Esophagus mucosa (tissue), 1 donor: Measurements from ENCODE around the gene NCOA7. TPM values are rescaled to one million over a fixed set of nuclear protein-coding genes. Genes with fewer than 3 reads are reported as not detected.
"Not testable (repeated sequence)": the region's sequence is repeated elsewhere in the genome, so short reads cannot be mapped to it uniquely, and the experiment has no call there.

Source experiments
- ATAC-seq: fragments of 200-7000 bp; cut with Tn5 transposase; one replicate; pipeline ENCODE4 v1.9.1; 2020
- total RNA-seq: library from RNA; stranded (reverse); gene quantifications from one replicate; pipeline ENCODE4 v1.2.4, GENCODE V29; 2023
- donor health status: DM: yes; HTN: yes; CAD: no.

NCOA7 gene
- total RNA-seq, 1 donor from 2014 or later, result 59.8 TPM

- ATAC-seq, result peak; percentile 65
Observed at GRCh38 chr6:125924169-125924568, 133.4 kb downstream of the NCOA7 start.

GRCh38 chr6:125924697-125925358, 134.1 kb downstream of the NCOA7 start:
- peak; percentile 14 for ATAC-seq

- no peak for ATAC-seq
Observed at GRCh38 chr6:125926711-125927110, 136.0 kb downstream of the NCOA7 start.

GRCh38 chr6:125927761-125928160, 137.0 kb downstream of the NCOA7 start:
- ATAC-seq, result no peak

- no peak for ATAC-seq
Observed at GRCh38 chr6:125930765-125931418, 140.1 kb downstream of the NCOA7 start.

GRCh38 chr6:125931733-125932450, 141.1 kb downstream of the NCOA7 start:
- ATAC-seq, result no peak

GRCh38 chr6:125932451-125932795, 141.7 kb downstream of the NCOA7 start:
- no peak for ATAC-seq

GRCh38 chr6:125935520-125935919, 144.8 kb downstream of the NCOA7 start:
- not testable (repeated sequence) for ATAC-seq

- no peak for ATAC-seq
Observed at GRCh38 chr6:125939026-125939425, 148.3 kb downstream of the NCOA7 start.

- no peak for ATAC-seq
Observed at GRCh38 chr6:125939791-125940190, 149.0 kb downstream of the NCOA7 start.

- ATAC-seq, result no peak
Observed at GRCh38 chr6:125940247-125941041, 149.7 kb downstream of the NCOA7 start.

- peak; percentile 84 for ATAC-seq
Observed at GRCh38 chr6:125942672-125943527, 152.1 kb downstream of the NCOA7 start.

- no peak for ATAC-seq
Observed at GRCh38 chr6:125943528-125944433, 153.0 kb downstream of the NCOA7 start.

GRCh38 chr6:125944434-125944816, 153.7 kb downstream of the NCOA7 start:
- ATAC-seq, result no peak

- no peak for ATAC-seq
Observed at GRCh38 chr6:125944896-125945295, 154.1 kb downstream of the NCOA7 start.

GRCh38 chr6:125945378-125946141, 154.8 kb downstream of the NCOA7 start:
- ATAC-seq, result no peak

GRCh38 chr6:125947615-125948014, 156.9 kb downstream of the NCOA7 start:
- ATAC-seq, result peak; percentile 72

GRCh38 chr6:125948455-125948854, 157.7 kb downstream of the NCOA7 start:
- no peak for ATAC-seq

- ATAC-seq, result no peak
Observed at GRCh38 chr6:125949069-125949468, 158.3 kb downstream of the NCOA7 start.

- peak; percentile 85 for ATAC-seq
Observed at GRCh38 chr6:125950293-125950692, 159.5 kb downstream of the NCOA7 start.
